ENCODE measurements around the gene URI1.
"Not testable (repeated sequence)": the region's sequence is repeated elsewhere in the genome, so short reads cannot be mapped to it uniquely, and the experiment has no call there.

Gene URI1

GRCh38 chr19:29941828-29942403 lies at the start of gene URI1:
TSS of gene URI1 (plus strand) at chr19:29942239. CDS start at chr19:29942548, 309 bp downstream.
- peak; percentile 53 for DNase-seq (ENCODE audit: low read depth)

DNA sequence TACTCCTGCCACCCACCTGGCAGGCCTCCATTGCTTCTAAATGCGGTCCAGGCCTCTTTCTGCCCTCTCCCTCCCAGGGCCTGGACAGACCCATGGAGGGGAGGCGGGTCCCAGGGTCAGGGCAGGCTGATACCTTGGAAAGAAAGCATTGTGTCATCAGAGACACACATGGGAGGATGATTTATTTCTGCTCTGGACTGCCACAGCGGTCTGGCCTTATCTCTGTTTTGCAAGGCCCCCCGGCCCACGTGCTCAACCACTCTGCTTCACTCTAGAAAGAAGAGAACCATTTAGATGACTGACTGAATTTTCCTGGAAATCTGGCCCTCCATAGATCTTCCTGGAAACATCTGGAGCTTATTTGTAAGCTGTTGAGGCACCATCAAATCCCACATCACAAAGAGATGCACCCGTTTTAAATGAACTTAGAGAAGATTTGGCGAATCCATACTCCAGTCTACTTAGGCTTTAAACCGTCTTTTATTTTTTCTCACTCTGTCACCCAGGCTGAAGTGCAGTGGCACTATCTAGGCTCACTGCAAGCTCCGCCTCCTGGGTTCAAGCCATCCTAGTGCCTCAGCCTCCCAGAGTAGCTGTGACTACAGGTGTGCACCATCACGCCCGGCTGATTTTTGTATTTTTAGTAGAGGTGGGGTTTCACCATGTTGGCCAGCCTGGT lies 48.3 kb upstream of the URI1 start:
- no peak for DNase-seq (ENCODE audit: low read depth)

DNA sequence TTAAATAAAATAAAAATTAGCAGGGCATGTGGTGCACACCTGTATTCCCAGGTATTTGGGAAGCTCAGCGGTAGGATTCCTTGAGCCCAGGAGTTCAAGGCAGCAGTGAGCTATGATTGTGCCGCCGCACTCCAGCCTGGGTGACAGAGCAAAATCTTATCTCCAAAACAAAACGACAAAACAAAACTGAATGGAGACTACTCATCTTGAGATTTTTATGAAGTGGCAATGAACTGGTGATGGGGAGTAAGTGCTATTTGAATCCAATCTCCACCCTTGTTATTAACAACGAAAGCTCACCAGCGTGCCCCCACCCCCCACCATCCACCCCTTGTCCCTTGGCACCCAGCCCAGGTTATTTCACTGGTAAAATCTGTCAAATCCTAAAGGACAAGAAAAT lies 45.2 kb upstream of the URI1 start:
- no peak for DNase-seq (ENCODE audit: low read depth)

DNA sequence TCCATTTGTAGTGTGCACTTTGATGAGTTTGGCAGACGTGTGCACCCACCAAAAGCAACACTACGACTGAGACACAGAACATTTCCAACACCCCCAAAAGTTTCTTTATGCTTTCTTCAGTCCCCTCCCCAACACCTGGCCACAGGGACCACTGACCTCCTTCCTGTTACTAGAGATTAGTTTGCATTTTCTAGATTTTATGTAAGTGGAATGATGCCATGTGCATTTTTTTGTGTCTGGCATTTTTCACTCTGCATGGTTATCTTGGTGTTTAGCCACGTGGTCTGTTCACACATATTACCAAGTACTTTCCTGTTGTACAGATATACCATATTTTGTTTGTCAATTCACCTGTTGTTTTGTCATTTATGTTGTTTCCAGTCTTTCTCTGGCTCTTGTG lies 44.6 kb upstream of the URI1 start:
- DNase-seq (ENCODE audit: low read depth): no peak

GRCh38 chr19:29904017-29904416 lies 38.0 kb upstream of the URI1 start:
- DNase-seq (ENCODE audit: low read depth): no peak

DNA sequence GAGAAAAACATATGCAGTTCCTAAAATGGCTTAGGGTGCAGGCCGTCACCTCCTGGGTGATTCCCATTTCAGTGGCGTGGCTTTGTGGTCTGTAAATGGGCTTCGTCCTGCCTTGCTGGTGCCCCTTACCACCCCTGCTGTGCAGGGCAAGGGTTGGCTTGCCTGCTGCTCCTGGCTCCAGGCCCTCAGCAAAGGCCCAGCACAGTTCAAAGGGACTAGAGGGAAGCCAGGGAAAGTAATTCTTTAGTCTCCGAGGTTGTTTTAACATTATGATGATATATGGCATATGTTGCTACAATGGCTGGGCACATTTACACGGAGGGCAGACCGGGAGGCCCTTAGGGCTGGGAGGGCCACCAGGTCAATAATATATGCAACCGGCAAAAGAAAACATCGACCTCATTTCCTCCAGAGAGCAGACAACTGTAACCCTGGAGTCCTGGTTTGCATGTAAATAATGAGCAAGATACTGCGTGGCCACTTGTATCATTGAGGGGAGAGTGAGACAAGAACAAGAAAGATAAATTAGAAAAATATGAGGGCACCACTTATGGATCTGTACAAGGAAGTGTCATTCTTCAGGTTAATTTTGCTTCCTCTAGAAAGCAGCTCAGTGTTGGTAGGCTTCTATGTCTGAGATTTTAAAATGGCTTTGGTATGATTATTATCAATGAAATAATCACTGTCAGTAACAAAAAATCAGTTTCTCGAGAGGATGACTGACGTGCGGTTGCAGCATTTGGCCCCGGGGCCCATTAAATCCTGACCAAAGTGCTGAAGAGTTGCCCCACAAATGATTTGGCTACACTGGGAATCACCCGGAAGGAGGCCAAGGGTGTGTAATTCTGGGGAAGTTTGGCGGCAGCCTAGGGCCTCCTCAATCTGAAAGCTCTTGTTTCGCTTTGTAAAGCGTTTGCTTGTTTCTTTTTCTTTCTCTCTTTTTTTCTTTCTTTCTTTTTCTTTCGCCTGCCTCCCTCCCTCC lies 32.8 kb upstream of the URI1 start:
- DNase-seq (ENCODE audit: low read depth): no peak

DNA sequence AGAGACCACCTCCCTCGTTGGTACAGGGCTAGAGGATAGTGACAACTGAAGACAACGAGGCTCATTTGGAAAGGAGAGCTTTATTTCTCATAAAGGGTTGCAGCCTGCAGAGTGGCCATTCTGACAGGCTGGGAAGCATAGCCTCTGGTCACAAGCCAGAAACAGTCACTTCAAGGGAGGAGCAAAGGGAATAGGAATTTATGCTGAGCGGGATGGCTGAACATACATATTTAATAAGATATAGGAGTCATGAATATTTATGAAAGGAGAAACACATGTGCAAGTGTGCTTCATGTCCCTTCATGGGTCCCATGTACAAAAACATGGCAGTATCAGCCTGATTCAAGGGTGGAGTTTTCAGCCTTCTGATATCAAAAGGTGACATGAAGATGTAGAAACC lies 27.1 kb upstream of the URI1 start:
- no peak for DNase-seq (ENCODE audit: low read depth)

DNA sequence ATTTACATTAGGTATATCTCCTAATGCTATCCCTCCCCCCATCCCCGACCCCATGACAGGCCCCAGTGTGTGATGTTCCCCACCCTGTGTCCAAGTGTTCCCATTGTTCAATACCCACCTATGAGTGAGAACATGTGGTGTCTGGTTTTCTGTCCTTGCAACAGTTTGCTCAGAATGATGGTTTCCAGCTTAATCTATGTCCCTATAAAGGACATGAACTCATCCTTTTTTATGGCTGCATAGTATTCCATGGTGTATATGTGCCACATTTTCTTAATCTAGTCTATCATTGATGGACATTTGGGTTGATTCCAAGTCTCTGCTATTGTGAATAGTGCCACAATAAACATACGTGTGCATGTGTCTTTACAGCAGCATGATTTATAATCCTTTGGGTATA lies 26.2 kb upstream of the URI1 start:
- DNase-seq (ENCODE audit: low read depth): not testable (repeated sequence)

DNA sequence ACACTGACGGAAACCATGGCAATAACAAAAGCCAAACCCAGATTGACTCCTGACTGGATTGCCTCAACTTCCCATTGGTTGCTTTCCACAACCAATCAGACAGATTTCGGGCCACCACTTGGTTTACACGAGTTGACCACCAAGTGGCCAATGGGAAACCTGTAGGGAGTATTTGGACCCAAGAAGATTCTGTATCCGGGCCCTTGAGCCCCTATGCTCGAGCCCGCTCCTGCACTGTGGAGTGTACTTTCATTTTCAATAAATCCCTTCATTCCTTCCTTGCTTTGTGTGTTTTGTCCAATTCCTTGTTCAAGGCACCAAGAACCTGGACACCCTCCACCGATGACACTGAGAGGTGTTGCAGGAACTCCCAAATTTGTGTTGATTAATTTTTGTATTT lies 24.1 kb upstream of the URI1 start:
- no peak for DNase-seq (ENCODE audit: low read depth)

DNA sequence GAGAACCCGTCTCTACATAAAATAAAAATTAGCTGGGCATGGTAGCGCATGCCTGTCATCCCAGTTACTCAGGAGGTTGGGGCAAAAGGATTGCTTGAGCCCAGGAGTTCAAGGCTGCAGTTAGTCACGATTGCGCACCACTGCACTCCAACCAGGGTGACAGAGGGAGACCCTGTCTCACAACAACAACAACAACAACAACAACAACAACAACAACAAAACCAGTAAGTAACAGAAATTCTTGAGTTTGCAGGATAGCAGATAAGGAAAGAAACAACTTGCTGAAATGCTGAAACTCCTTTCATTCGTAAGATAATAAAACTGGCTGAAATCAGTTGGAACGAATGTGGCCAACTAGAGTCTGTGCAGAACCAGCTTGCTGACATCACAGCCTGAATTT lies 23.1 kb upstream of the URI1 start:
- no peak for DNase-seq (ENCODE audit: low read depth)

DNA sequence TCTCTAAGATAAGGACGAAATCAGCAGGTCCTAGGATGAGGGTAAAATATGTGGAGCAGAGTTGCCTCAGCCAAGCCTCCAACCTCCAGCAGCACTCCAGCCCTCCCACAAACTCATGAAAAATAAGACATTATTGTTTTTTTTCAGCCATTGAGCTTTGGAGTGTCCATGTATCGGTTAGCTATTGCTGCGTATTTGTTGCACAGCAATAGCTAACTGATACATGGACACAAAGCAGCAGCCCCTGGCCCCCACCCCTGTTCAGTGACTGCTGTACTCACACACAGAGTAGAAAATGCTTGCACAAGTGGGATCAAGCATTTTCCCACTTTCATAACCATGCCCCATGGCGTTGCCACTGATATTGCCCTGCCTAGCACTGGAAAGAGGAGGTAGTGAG lies 19.1 kb upstream of the URI1 start:
- no peak for DNase-seq (ENCODE audit: low read depth)

GRCh38 chr19:29923653-29924052 lies 18.4 kb upstream of the URI1 start:
- DNase-seq (ENCODE audit: low read depth): no peak

- DNase-seq (ENCODE audit: low read depth): no peak
Measured at GRCh38 chr19:29926031-29926430, 16.0 kb upstream of the URI1 start.

GRCh38 chr19:29926801-29927200 lies 15.2 kb upstream of the URI1 start:
- DNase-seq (ENCODE audit: low read depth): no peak

DNA sequence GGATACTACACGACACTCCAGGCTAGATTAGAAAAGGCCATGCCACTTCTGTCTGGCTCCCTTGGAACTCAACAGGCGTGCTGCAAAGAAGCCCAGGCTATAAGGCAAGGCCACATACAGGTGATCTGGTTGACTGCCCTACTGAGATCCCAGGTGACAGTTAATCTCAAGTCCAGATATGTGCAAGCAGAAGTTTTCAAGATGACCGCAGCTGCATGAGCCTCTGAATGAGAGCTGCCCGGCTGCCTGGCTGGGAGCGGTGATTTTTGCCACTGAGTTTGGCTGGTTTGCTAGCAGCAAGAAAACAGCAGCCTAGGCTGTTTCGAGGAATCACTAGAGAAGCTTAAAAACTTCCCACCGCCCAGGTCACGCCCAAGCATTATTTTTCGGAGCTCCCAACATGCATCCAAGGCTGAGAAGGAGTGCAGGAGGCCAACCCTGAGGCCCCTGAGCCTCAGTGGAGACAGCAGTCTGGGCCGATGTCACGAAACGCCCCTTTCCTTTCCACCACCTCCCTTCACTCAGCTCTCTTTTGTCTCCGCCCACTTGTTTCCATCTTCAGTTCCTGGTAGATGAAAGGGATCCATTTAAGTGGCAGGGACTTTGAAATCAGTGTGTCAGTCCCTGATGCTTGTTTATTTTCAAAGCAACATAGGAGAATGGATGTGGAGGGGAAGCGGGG lies 14.0 kb upstream of the URI1 start:
- no peak for DNase-seq (ENCODE audit: low read depth)

GRCh38 chr19:29928831-29929230 lies 13.2 kb upstream of the URI1 start:
- no peak for DNase-seq (ENCODE audit: low read depth)

GRCh38 chr19:29934257-29934656 lies 7.8 kb upstream of the URI1 start:
- no peak for DNase-seq (ENCODE audit: low read depth)

DNA sequence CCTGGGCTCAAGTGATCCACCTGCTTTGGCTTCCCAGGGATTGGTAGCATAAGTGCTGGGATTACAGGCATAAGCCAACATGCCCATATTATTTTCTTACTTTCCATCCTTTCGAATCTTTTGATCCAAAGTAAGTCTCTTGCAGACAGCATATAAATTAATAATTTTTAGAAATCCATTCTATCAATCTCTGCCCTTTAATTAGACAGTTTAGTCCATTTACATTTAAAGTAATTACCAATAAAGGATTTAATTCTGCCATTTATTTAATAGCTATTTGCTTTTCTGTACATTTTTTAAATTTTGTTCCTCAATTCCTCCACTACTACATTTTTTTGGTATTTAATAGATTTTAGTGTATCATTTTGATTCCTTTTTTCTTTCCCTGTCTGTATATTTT lies 7.3 kb upstream of the URI1 start:
- DNase-seq (ENCODE audit: low read depth): no peak

DNA sequence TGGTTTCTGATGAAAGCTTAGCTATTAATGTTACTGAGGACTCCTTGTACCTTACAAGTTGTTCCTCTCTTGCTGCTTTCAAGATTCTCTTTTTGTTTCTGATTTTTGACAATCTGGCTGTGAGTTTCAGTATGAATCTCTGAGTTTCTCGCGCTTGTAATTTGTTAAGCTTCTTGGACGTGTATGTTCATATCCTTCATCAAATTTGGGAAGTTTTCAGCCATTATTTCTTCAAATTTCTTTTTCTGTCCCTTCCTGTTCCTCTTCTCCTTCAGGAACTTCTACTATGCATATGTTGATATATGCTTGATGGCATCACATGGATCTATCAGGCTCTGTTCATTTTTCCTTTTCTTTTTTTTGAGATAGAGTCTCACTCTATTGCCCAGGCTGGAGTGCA lies 5.6 kb upstream of the URI1 start:
- DNase-seq (ENCODE audit: low read depth): no peak

GRCh38 chr19:29939628-29940027 lies 2.4 kb upstream of the URI1 start:
- no peak for DNase-seq (ENCODE audit: low read depth)

- DNase-seq (ENCODE audit: low read depth): no peak
Measured at GRCh38 chr19:29940971-29941585, 961 bp upstream of the URI1 start.
